HG03460 (cell line): ENCODE data around the gene CPT1A.
"Not testable (repeated sequence)": the region's sequence is repeated elsewhere in the genome, so short reads cannot be mapped to it uniquely, and the experiment has no call there.

Experiments used
- ATAC-seq: cut with Tn5 transposase; IDR thresholded peaks from one replicate; pipeline ENCODE4 v1.9.1; 2021; ENCODE audit not compliant: unreplicated experiment

CPT1A gene

DNA sequence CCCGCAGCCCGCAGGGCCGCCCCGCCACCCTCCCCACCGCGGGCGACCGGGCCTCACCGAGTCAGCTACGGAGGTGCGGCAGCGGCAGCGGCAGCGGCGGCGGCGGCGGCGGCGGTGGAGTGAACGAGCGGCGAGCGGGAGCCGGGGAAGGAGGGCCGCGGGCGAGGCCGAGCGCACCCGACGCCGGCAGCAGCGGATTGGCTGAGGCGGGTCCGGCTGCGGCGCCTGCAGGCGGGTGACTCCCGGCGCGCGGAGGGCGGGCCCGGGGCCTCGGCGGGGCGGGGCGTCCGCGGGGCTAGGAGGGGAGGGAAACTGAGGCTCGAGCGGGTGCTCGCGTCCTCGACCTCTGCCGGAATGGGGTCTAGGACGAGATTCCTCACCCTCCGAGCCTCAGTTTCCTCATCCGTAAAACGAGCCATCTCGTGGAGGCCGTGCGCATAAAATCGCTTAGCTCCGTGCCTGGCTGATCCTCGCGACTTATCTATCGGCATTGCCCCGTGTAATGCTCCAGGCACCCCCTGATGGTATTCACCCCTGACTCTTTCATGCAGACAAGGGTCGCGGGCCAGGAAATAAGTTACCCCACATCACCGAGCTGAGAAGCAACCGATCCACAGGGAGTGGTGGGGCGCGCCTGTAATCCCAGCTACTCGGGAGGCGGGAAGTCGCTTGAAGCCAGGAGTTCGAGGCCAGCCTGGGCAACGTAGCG is at the start of gene CPT1A:
Gene CPT1A, minus strand, starts transcription at position 199 of the 709 bp plus-strand sequence. CDS start 26,442 bp downstream, outside the sequence.
- no peak for ATAC-seq

DNA sequence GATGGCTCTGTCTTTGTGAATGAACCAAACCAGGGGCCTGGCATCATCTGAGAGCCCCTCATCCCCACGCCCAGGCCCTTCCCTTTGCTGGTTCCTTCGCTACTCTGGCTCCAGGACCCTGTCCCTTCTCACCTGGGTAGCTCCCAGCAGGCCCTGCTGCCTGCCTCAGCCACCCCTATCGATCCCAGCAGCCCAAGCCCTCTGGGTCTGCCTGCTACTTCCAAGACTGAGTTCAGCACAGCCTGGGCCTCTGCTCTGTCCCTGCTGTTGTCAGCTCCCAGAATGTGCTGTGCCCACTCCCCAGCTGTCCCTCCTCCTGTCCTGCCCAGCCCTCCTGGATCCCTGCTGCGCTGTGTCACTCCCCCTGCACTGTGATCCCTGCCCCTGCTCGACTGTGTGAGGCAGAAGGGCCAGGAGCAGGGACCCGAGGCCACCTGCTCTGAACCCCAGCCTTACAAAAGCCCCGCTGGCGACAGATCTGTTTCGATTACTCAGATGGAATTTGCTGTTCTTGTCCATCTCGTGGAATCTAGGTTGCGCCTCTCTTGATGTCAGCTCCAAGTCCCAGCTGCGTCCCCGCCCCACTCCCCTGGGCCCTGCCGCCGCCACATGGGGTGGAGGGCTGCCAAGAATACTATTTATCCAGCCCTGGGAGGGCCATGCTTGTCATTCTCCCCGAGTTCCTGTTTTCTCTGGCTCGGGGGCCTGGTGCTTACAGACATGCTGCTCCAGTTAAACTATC is 48.9 kb upstream of the CPT1A start:
- no peak for ATAC-seq

DNA sequence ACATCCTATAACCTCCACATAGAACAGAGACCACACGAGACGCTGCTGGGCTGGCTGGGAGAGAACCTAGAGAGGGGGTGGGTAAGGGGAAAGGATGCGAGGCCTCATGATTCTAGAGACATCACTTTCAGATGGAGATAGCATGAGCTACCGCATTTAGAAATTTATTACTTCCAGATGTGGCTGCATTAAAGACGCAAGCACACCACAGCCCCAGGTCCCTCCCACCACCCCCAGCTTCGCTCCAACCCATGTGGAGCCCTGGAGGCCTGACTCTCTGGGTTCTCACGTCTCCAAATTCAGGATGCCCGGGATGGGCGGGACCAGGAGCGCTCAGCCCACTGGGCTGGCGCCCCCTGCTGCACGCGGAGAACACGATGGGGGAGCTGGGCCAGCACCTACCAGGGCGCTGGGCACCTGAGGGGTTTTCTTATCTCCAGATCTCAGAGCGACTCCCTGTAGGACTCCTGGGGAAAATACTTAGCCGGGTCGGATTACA is 48.3 kb upstream of the CPT1A start:
- ATAC-seq = no peak

DNA sequence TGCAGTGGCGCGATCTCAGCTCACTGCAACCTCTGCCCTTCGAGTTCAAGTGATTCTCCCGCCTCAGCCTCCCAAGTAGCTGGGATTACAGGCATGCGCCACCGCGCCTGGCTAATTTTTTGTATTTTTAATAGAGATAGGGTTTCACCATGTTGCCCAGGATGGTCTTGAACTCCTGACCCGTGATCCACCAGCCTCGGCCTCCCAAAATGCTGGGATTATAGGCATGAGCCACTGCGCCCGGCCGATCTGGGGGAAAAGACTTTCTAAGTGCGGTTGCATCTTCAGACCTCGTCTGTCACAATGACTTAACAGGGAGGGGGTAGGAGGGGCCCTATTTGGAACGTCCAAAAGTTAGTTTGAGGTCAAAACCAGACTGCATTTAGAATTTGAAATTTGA is 43.1 kb upstream of the CPT1A start:
- ATAC-seq = not testable (repeated sequence)

DNA sequence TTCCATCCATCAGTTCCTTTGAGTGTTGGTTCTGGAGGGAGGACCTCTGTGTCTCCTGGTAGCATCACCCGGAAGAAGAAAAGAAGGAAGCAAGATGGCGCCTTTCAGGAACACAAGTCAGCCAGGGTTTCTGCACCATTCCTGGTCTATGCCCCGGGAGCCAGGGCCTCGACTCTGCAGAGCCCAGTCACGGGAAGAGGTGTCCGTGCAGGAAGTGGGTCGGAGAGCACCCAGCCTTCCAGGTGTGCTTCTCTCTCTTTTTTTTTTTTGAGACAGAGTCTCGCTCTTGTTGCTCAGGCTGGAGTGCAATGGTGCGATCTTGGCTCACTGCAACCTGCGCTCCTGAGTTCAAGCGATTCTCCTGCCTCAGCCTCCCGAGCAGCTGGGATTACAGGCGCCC is 40.7 kb upstream of the CPT1A start:
- no peak for ATAC-seq

DNA sequence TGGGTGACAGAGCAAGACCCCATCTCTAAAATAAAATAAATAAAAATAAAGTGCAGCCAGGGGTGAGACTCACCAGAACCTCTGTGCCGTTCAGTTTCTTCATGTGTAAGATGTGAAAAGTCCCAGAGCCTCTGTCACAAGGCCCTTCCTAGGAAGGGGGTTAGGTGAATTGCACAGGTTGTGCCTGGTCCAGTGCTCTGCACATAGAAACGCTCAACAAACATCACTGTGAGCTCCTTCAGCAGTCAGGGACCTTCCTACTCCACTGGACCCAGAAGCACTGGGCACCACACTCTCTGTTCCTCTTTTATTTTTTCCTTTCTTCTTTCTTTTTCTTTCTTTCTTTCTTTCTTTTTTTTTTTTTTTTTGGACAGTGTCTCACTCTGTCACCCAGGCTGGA is 39.6 kb upstream of the CPT1A start:
- no peak for ATAC-seq

DNA sequence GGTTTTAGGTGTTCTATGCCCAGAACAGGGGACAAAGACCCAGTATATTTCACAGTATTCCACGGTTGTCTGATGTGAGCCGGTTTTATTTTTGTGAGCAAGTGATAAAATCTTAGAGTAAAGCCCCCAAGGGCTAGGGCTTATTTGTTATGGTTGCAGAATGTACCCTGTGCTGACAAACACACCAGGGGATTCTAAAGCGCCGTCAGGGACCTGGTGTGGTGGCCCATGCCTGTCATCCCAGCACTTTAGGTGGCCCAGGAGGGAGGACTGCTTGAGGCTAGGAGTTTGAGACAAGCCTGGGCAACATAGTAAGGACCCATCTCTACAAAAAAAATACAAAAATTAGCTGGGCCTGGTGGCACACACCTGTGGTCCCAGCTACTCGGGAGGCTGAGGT is 39.1 kb upstream of the CPT1A start:
- no peak for ATAC-seq

DNA sequence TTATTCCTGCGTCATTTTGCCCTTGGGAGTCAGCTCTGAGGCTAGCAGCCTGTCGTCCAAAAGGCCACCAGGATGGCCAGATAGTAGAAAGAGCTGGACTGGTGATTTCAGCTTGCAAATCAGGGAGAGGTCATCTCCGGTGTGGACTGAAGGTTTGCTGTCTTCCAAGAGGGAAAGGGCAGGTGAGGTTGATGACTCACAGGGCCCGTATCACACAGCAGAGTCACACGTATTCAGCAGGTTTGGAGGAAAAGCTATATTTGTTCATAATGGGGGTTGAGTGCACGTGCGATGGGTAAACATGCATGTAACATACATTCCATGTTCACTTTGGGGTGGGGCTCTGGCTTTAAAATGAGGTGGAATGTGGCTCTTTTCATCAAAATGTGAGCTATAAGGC is 36.3 kb upstream of the CPT1A start:
- ATAC-seq = no peak

DNA sequence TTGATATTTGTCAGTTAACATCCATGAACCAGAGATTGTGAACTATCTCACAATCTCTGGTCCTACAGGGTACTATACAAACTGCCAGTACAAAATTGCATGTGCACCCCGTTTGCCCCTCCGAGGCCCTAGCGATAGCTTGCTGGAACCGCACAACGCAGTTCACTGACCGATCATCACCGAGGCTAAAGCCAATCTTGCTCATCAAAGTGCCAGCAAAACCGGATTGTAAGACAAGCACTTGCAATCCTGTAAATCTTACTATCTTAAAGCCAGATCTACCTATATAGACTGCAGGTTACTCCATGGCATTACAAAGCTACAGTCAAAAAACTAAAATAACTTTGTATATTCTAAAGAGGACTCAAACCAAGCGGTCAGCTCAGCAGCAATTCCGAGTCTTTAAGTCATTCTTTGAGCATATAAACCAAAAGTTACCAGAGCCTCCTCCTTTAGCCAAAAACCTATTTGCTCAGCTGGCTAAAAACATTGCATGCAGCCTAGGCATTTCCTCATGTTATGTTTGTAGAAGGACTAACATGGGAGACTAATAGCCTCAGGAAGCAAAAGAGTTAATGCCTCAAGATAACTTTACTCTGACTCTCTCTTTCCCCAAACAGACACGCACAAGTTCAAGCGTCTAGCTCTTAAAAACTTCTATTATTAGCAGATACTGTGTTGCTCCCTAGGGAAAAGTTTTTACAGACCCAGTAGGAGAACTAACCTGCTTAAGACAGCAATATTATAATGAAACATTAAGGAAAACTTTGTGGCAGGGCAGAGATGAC is 30.7 kb upstream of the CPT1A start:
- ATAC-seq = no peak

DNA sequence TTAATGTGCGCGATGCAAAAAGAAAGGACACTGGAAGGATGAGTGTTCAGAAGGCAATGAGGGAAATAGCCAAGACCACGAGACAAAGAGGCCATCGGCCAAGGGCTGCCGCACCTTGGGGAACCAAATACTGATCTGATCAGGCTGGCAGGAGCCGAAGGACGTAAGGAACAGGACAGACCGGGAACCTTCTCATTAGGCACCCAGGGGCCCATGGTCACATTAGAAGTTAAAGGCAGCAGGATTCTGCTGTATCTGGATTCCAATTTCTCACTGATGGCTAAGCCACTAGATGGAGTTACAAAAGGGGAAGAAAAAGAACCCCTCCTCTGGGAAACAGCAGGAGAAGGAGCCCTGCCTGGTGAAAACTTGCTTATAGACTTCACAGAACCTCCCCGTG is 28.8 kb upstream of the CPT1A start:
- no peak for ATAC-seq

DNA sequence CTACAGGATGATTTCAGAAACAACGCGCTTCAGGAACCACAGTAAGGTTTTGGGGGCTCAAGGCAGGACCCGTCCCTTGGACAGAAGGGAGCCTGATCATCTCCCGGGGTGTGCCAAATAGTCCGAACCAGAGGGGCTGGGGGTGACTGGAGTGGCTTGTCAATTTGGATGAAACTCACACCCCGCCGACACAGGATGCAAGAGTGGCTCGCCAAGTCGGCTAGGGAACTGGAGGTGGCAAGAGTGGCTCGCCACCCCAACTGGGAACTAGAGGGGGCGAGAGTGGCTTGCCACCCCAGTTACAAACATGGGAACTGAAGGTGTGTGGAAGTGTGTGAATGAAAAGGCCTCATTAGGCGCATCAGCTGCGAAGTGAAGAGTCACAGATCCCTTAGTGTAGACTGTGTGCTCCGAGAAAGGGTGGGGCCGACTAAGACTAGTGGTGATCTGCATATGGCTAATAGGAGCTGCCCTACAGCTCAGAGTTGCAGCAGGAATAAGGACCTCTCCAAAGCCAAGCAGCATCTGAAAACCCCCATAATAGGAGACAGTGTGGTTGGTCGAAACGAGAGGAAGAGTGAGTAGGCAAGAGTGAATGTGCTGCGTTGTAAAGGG is 26.6 kb upstream of the CPT1A start:
- ATAC-seq = no peak

DNA sequence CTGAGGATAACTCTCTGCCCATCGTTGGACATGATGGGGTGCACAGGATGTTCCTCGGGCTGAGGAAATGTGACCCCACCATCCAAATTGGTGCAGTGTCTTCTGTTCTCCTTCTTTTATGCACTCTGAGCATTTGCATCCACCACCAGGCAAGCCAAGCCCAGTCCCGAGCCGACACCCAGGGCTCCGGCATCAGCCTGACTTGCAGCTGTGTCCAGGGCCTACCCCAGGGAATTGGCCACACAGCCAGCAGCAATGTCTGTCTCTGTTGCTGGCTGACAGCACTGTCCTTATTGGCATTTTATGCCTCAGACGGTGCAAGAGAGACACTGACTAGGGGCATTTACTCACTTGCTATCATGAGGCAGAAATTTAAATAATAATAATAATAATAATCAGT is 25.4 kb upstream of the CPT1A start:
- ATAC-seq = no peak

DNA sequence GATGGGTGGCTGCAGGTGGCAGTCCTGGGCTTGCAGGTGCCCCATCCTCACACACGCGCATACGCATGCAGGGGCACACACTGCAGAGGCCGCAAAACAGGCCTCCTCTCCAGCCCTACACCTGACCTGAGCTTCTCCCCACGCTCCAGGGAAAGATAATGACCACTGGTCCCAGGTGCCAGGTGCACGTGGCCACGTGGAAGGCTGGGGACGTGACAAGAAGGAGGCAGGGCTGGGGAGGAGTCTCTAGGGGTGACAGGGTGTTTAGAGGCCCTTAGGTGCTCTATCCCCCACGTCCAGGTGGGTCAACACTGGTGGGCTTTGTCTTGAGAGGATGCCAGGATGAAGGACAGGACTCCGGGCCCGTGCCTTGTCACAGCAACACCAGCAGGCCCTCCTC is 23.5 kb upstream of the CPT1A start:
- no peak for ATAC-seq

DNA sequence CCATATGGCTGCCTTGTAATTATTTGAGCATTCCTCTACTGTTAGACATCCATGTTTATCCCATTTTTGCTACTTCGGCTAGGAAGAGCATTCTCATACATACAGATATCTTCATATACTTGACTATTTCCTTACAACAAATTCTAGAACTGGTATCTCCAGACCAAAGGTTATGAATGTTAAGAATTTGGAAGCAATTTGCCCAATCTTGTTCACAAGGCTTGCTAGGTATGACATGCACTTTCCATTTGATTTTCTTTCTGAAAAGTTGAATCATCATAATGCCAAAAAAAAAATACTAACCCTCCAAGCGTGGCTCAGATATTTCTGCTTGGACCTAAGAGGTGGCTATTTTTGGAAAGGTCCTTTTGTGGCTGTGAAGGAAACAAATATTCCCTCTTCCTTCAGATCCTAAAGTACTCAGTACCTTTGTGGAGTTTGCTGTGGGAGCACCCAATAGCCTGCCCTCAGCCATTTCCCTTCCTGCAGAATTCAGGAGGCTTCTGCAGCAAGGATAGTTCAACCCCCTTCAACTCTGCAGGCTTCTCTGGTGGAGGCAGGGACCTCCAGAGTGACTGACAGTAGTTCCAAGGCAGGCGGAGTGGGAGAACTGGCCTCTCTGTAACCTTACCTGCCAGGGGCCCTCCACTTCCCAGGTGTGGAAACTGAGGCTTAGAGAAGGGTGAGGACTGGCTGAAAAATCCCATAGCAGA is 22.0 kb upstream of the CPT1A start:
- ATAC-seq = no peak

DNA sequence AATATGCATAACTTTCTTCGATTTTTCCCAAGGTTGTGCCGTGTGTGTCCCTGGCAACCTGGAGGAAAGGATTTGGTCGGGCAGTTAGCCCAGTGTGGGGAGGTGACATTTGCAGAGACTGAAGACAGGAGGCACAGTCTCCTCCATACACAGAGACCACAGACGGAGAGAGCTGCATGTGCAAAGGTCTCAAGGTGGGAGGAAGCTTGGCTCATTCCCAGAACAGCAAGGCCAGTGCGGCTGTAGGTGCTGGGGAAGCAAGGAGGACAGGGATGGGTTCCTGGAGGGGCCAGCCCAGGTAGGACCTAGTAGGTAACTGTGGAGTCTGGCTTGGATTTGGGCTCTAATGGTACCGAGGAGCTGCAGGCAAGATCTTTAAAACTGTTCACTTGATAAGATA is 20.7 kb upstream of the CPT1A start:
- no peak for ATAC-seq

DNA sequence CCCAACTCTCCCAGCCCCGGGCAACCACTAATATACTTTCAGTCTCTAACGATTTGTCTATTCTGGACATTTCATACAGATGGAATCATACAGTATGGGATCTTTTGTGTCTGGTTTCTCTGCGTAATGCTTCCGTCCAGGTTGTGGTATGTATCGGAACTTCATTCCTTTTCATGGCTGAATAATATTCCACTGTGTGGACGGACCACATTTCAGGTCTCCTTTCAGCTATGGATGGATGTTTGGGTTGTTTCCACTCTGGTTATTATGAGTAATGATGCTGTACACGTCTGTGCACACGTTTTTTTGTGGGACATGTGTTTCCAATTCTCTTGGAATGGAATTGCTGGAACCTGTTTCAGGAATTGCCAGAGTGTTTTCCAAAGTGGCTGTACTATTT is 17.4 kb upstream of the CPT1A start:
- ATAC-seq = no peak

DNA sequence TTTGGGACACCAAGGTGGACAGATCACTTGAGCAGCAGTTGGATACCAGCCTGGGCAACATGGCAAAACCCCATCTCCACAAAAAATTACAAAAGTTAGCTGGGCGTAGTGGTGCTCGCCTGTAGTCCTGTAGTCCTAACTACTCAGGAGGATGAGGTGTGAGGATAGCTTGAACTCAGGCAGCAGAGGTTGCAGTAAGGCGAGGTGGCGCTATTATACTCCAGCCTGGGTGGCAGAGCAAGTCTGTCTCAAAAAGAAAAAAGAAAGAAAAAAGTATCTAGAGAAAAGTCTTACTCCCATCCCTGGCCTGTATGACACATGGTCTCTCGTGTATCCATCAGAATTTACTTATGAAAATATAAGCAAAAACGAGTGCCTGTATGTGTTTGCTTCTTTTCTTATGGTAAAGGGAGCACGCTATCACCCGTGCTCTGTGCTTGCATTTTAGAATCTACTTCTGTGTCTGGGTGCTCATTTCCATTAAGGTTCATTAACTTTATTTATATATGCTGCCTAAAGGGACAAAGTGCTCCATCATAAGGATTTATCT is 15.4 kb upstream of the CPT1A start:
- ATAC-seq = no peak

DNA sequence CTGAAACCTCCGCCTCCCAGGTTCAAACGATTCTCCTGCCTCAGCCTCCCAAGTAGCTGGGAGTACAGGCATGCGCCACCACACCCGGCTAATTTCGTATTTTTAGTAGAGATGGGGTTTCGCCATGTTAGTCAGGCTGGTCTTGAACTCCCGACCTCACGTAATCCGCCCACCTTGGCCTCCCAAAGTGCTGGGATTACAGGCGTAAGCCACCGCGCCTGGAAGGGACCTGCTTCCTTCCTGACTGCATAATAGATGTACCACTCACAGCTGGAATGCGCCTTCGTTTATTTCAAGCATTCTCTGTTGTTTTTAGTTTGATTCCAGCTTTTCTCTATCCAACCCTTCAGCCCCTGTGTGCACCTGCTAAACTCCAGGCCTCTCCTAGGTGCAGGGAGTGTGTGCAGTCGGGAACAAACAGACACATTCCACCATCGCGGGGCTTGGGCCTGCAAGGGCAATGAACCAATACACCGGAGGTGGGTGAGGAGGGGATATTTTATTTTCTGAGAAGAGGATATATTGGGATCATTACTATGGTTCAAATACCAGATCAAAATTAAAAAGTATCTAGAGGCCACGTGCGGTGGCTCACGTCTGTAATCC is 14.8 kb upstream of the CPT1A start:
- ATAC-seq = not testable (repeated sequence)

DNA sequence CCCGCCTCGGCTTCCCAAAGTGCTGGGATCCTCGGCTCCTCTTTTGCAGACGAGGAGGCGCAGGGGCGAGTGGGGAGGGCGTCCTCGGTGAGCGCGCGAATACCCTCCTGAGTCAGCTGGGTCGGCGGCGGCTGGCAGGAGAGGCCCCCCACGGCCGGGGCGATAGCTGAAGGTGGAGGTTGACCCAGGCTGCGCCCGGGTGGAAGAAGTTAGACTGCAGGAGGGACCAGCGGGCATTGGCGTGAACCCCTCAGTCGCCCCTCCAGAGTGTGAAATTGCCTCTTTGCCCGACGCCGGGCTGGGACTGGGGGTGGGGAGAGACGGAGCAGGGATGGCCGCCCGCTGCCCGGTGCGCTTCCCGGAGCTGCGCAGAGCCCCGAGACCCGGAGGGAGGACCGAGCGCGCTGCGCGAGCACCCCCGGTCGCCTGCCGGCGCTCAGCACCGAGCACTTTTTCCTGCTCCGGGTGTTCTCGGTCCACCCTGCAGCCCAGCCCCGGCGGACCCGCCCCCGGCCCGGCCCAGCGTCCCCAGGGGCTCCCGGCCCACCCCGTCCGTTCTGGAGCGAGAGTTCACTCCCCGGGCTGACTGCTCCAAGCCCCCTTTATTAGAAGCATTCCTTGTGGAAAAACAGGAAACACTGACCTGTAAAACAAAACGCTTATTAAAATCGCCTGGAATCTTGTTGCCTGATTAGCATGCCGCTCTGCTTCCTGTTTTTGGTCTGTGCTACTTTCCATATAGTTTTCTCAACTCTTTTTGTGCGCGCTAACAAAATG is 13.7 kb upstream of the CPT1A start:
- ATAC-seq = no peak
